DOHH2 (cell line): ENCODE data around the gene RIN3.

Experiments used
- CTCF ChIP-seq: fragments of 200-600 bp; sonication (generic); IDR thresholded peaks from one replicate; pipeline ENCODE4 v1.5.1; 2014; ENCODE audit warnings: antibody characterized with exemption, mild to moderate bottlenecking, low read depth, low read length; ENCODE audit not compliant: poor library complexity, severe bottlenecking
- EZH2phosphoT487 ChIP-seq: fragments of 200-600 bp; sonication (generic); IDR thresholded peaks from 2 replicates; pipeline ENCODE4 v1.6.1; 2017; ENCODE audit warnings: borderline replicate concordance, mild to moderate bottlenecking, antibody characterized with exemption, low read length, moderate library complexity, mixed read lengths

- no peak for TF ChIP-seq CTCF
- TF ChIP-seq EZH2phosphoT487, result no peak
Measured at GRCh38 chr14:92685784-92686355, 172.3 kb downstream of the RIN3 start.
